Measurements from ENCODE around the gene ISOC2.

ISOC2 gene

DNA sequence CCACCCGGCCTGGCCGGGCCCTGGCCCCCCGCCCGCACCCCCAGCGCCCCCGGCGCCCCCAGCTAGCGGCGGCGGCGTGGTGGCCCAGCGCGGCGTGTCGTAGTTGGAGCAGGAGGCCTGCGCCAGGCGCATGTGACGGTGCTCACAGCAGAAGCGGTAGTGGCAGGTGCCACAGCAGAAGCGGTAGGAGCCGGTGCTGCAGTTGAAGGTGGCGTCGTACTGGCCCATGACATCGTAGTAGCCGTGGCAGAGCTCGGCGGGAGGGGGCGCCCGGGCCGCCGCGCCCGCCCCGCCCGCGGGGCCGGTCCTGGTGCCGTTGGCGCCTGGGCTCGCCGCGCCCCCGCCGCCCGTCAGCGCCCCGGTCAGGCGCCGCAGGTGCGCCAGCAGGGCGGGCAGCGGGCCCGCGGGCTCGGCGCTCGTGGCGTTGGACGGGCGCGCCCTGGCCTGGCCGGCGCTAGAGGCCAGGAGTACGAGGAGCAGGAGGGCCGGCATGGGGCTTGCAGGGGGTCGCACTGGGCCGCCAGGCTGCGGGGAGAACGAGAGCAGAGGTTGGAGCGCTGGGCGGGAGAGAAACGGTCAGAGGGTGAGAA lies 19.0 kb downstream of the ISOC2 start:
- Histone ChIP-seq H3K9me3 (ENCODE audit: insufficient read depth, low read depth, low read length) (no peaks in the 10 kb centered on the region), H3K9ac (ENCODE audit: low read depth, low read length) (no peak overlapping the region), H3K4me3 (ENCODE audit: low read length) (peak overlapping the region; percentile 22; the same call in 1 of the 2 replicates), H3K4me1 (ENCODE audit: insufficient read depth, low read length) (peaks cover 5% of the 10 kb centered on the region; the same call in 1 of the 2 replicates), H3K27me3 (ENCODE audit: insufficient read depth, low read length) (peaks cover 95% of the 10 kb centered on the region), H3K27ac (ENCODE audit: low read depth, low read length) (no peak overlapping the region), H3K36me3 (ENCODE audit: insufficient read depth, low read length) (no peaks in the 10 kb centered on the region)
- WGBS = 2% methylated on average over 72 of the region's 72 CpGs

DNA sequence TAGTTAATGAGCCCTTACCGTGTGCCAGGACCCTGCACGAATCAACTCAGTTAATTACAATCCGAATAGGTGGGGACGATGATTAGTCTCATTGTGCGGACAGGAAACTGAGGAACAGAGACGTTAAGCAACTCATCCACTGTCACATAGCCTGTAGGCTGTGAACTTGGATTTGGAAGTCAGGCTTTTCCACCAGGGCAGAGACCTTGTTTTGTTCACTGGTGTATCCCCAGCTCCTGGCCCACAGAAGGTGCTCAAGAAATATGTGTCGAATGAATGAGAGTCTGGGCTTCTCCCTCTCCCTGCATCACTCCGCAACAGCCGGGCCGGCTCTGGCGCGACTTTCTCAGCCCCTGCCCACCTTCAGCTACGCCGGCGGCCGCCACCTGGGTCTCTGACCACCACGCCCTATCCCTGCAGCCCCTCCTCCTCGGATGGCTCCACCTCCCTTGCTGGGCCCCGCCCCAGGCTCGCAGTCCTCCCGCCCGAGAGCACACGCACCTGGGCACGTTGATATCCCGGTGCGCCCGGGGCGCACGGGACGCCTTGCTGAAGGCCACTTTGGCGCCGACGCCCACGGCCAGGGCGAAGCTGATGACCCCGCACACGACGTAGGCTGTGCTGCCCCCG lies 19.6 kb downstream of the ISOC2 start:
- H3K27ac ChIP-seq (ENCODE audit: low read depth, low read length) = no peak overlapping the region
- no peak overlapping the region for H3K9ac ChIP-seq (ENCODE audit: low read depth, low read length)
- peaks cover 88% of the 10 kb centered on the region for H3K27me3 ChIP-seq (ENCODE audit: insufficient read depth, low read length)
- H3K9me3 ChIP-seq (ENCODE audit: insufficient read depth, low read depth, low read length) = no peaks in the 10 kb centered on the region
- H3K36me3 ChIP-seq (ENCODE audit: insufficient read depth, low read length) = no peaks in the 10 kb centered on the region
- 3% methylated on average over 39 of the region's 39 CpGs for WGBS
- peaks cover 5% of the 10 kb centered on the region; the same call in 1 of the 2 replicates for H3K4me1 ChIP-seq (ENCODE audit: insufficient read depth, low read length)
- peak overlapping the region; percentile 62 for H3K4me3 ChIP-seq (ENCODE audit: low read length)

DNA sequence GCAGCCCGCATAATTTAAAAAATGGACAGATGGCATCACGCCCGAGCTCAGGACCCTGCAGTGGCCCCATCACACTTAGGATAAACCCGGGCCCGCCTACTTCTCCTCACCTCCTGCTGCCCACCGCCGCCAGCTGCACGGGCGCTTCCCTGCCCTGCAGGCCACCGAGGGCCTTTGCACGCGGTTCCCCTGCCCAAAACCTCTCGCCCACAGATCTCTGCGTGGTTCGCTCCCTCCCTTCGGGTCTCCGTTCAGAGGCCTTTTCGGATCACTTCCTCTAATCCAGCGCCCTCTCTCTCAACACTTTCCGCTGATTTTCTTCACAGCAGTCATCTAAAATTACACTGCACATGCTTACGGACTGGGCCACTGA lies 20.1 kb downstream of the ISOC2 start:
- H3K4me1 ChIP-seq (ENCODE audit: insufficient read depth, low read length) = peaks cover 5% of the 10 kb centered on the region; the same call in 1 of the 2 replicates
- no peak overlapping the region for H3K27ac ChIP-seq (ENCODE audit: low read depth, low read length)
- no peak overlapping the region for H3K9ac ChIP-seq (ENCODE audit: low read depth, low read length)
- peak overlapping the region; percentile 62 for H3K4me3 ChIP-seq (ENCODE audit: low read length)
- H3K9me3 ChIP-seq (ENCODE audit: insufficient read depth, low read depth, low read length) = no peaks in the 10 kb centered on the region
- H3K27me3 ChIP-seq (ENCODE audit: insufficient read depth, low read length) = peaks cover 83% of the 10 kb centered on the region
- WGBS = 10% methylated on average over 21 of the region's 21 CpGs
- H3K36me3 ChIP-seq (ENCODE audit: insufficient read depth, low read length) = no peaks in the 10 kb centered on the region

DNA sequence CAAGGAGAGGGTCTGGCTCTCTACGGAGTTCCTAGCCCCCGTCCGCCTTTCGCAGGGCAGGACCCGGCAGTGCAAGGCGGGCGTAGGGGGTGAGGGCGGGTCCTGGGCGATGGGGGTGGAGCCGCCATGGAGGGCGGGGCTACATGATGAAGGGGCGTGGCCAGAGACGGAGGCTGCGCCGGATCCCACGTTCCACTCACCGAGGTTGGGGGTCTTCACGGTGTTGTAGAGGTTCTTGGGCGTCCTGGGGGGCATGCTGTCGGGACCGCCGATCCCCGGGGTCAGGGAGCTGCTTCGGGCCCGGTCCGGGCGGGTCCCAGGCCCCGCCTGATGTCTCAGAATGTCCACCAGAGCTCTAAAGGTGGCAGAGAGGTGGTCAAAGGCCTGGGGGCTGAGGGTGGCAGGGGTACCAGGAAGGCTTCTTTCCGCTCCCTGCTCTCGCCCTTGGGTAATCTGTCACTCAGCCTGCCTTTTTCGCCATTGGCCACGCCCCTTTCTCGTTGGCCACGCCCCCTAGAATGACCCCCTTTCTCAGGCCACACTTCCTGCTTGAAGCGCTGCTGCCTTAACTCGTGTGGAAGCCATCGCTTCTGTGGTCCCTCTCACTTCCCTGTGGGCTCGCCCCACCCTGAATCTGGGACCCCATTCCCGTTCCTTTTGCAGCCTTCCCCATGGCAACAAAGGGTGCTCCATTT lies 20.9 kb downstream of the ISOC2 start:
- Histone ChIP-seq H3K9me3 (ENCODE audit: insufficient read depth, low read depth, low read length) (no peaks in the 10 kb centered on the region), H3K27me3 (ENCODE audit: insufficient read depth, low read length) (peaks cover 76% of the 10 kb centered on the region), H3K36me3 (ENCODE audit: insufficient read depth, low read length) (no peaks in the 10 kb centered on the region), H3K4me3 (ENCODE audit: low read length) (peak overlapping the region; percentile 62), H3K9ac (ENCODE audit: low read depth, low read length) (no peak overlapping the region), H3K4me1 (ENCODE audit: insufficient read depth, low read length) (peaks cover 5% of the 10 kb centered on the region; the same call in 1 of the 2 replicates), H3K27ac (ENCODE audit: low read depth, low read length) (no peak overlapping the region; the same call in 1 of the 2 replicates)
- 13% methylated on average over 39 of the region's 39 CpGs for WGBS

DNA sequence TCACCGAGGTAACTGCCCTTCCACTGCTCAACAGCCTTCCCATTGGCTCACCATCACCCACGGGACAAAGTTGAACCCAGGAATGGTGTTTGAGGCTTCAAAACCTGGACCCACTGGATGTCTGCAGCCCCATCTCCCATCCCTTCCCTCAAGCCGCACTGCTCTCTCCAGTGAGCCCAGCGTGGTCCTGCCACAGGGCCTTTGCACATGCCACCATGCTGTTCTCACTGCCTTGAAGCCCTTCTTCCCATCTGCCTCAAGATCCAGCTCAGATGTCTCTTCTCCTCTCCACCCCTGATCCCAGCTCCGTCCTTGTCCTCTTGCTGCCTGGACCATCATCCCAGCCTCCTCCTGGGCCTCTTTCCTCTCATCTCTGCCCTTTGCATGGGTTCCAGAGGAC lies 22.4 kb downstream of the ISOC2 start:
- Histone ChIP-seq H3K36me3 (ENCODE audit: insufficient read depth, low read length) (no peaks in the 10 kb centered on the region), H3K9me3 (ENCODE audit: insufficient read depth, low read depth, low read length) (no peaks in the 10 kb centered on the region), H3K27me3 (ENCODE audit: insufficient read depth, low read length) (peaks cover 61% of the 10 kb centered on the region), H3K4me1 (ENCODE audit: insufficient read depth, low read length) (peaks cover 5% of the 10 kb centered on the region; the same call in 1 of the 2 replicates), H3K27ac (ENCODE audit: low read depth, low read length) (no peak overlapping the region), H3K4me3 (ENCODE audit: low read length) (no peak overlapping the region), H3K9ac (ENCODE audit: low read depth, low read length) (no peak overlapping the region)
- WGBS = 76% methylated on average over 5 of the region's 5 CpGs

DNA sequence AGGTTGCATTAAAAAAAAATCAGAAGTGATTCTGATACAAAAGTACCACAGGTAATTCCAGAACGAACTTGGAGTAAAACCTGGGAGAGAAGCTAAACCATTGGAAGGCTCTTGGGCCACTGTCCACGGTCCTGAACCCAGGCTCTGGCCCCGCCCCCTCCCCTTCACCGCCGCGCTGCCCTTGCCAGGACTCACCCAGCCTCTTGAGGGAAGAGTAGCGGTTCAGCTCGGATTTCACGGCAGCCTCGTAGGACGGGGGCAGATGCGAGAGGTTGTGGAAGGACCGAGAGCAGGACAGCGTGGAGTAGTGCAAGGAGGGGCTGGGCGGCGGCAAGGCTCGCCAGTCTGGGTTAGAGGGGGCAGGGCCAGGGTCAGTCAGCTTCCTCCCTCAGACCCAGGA lies 24.0 kb downstream of the ISOC2 start:
- Histone ChIP-seq H3K4me1 (ENCODE audit: insufficient read depth, low read length) (peaks cover 5% of the 10 kb centered on the region; the same call in 1 of the 2 replicates), H3K27ac (ENCODE audit: low read depth, low read length) (no peak overlapping the region), H3K9ac (ENCODE audit: low read depth, low read length) (no peak overlapping the region), H3K4me3 (ENCODE audit: low read length) (no peak overlapping the region), H3K36me3 (ENCODE audit: insufficient read depth, low read length) (no peaks in the 10 kb centered on the region), H3K9me3 (ENCODE audit: insufficient read depth, low read depth, low read length) (no peaks in the 10 kb centered on the region), H3K27me3 (ENCODE audit: insufficient read depth, low read length) (peaks cover 47% of the 10 kb centered on the region)
- 2% methylated on average over 17 of the region's 17 CpGs for WGBS

DNA sequence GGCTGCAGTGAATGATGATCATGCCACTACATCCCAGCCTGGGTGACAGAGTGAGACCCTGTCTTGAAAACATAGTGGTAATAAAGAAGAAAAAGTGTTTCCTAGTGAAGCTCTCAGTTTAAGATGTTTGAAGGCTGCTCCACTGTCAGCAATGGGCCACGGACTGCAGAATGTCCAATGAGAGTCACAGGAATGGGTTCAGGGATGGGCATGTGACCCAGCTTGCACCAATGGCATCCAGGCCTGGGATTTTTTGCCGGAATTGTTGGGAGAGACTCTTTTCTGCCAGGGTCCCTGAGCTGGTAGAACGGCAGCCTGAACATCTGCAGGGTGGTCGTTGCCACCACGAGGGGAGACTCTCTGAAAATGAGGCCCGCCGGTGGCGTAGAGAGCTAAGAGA lies 24.6 kb downstream of the ISOC2 start:
- H3K36me3 ChIP-seq (ENCODE audit: insufficient read depth, low read length) = no peaks in the 10 kb centered on the region

DNA sequence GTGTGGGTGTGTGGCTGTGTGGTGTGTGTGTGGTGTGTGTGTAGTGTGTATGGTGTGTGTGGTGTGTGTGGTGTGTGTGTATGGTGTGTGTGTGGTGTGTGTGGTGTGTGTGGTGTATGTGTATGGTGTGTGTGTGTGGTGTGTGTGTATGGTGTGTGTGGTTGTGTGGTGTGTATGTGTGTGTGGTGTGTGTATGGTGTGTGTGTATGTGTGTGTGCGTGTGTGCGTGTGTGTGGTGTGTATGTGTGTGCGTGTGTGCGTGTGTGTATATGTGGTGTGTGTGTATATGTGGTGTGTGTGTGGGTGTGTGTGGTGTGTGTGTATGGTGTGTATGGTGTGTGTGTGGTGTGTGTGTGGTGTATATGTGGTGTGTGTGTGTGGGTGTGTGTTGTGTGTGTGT lies 26.4 kb downstream of the ISOC2 start:
- H3K27ac ChIP-seq (ENCODE audit: low read depth, low read length) = no peak overlapping the region
- no peak overlapping the region for H3K4me3 ChIP-seq (ENCODE audit: low read length)
- H3K36me3 ChIP-seq (ENCODE audit: insufficient read depth, low read length) = no peaks in the 10 kb centered on the region
- no peak overlapping the region for H3K9ac ChIP-seq (ENCODE audit: low read depth, low read length)
- WGBS = 92% methylated on average over 4 of the region's 4 CpGs
- no peaks in the 10 kb centered on the region for H3K9me3 ChIP-seq (ENCODE audit: insufficient read depth, low read depth, low read length)
- H3K27me3 ChIP-seq (ENCODE audit: insufficient read depth, low read length) = peaks cover 23% of the 10 kb centered on the region
- H3K4me1 ChIP-seq (ENCODE audit: insufficient read depth, low read length) = no peaks in the 10 kb centered on the region

More for the DNA sequence above, 24.6 kb downstream of the ISOC2 start:
- H3K4me1 ChIP-seq (ENCODE audit: insufficient read depth, low read length) = peaks cover 5% of the 10 kb centered on the region; the same call in 1 of the 2 replicates
- no peak overlapping the region for H3K4me3 ChIP-seq (ENCODE audit: low read length)
- no peak overlapping the region for H3K9ac ChIP-seq (ENCODE audit: low read depth, low read length)
- H3K27me3 ChIP-seq (ENCODE audit: insufficient read depth, low read length) = peaks cover 42% of the 10 kb centered on the region
- H3K9me3 ChIP-seq (ENCODE audit: insufficient read depth, low read depth, low read length) = no peaks in the 10 kb centered on the region
- H3K27ac ChIP-seq (ENCODE audit: low read depth, low read length) = no peak overlapping the region
- 37% methylated on average over 8 of the region's 8 CpGs for WGBS

DNA sequence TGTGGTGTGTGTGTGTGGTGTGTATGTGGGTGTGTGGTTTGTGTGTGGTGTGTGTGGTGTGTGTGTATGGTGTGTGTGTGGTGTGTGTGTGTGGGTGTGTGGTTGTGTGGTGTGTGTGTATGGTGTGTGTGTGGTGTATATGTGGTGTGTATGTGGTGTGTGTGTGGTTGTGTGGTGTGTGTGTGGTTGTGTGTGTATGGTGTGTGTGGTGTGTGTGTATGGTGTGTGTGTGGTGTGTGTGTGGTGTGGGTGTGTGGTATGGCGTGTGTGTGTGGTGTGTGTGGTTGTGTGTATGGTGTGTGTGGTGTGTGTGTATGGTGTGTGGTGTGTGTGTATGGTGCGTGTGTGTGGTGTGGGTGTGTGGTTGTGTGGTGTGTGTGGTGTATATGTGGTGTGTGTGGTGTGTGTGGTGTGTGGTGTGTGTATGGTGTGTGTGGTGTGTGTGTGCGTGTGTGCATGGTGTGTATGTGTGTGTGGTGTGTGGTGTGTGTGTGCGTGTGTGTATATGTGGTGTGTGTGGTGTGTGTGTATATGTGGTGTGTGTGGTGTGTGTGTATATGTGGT lies 27.0 kb downstream of the ISOC2 start:
- WGBS = 86% methylated on average over 4 of the region's 4 CpGs
- no peak overlapping the region for H3K4me3 ChIP-seq (ENCODE audit: low read length)
- no peaks in the 10 kb centered on the region for H3K4me1 ChIP-seq (ENCODE audit: insufficient read depth, low read length)
- no peaks in the 10 kb centered on the region for H3K36me3 ChIP-seq (ENCODE audit: insufficient read depth, low read length)
- H3K9me3 ChIP-seq (ENCODE audit: insufficient read depth, low read depth, low read length) = no peaks in the 10 kb centered on the region
- peaks cover 18% of the 10 kb centered on the region for H3K27me3 ChIP-seq (ENCODE audit: insufficient read depth, low read length)
- no peak overlapping the region for H3K9ac ChIP-seq (ENCODE audit: low read depth, low read length)
- H3K27ac ChIP-seq (ENCODE audit: low read depth, low read length) = no peak overlapping the region

DNA sequence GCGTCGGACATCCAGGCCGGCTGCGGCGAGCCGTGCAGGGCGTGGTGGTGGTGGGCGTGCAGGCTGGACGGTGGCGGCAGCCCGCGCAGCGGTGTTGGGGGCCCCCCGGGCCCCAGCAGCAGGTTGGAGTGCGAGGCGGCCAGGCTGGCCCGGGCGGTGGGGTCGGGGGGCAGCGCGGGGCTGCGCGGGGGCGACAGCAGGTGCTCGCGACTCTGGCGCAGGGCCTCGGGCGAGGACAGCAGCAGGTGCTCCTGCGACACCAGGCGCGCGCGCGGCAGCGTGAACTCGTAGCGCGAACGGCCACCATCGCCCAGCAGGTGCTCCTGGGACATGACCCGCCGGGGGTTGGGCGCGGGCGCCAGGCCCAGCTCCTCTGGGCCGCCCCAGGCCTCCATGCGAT lies 28.1 kb downstream of the ISOC2 start:
- Histone ChIP-seq H3K9me3 (ENCODE audit: insufficient read depth, low read depth, low read length) (no peaks in the 10 kb centered on the region), H3K4me3 (ENCODE audit: low read length) (no peak overlapping the region), H3K4me1 (ENCODE audit: insufficient read depth, low read length) (no peaks in the 10 kb centered on the region), H3K27me3 (ENCODE audit: insufficient read depth, low read length) (peaks cover 6% of the 10 kb centered on the region), H3K9ac (ENCODE audit: low read depth, low read length) (no peak overlapping the region), H3K27ac (ENCODE audit: low read depth, low read length) (no peak overlapping the region), H3K36me3 (ENCODE audit: insufficient read depth, low read length) (no peaks in the 10 kb centered on the region)
- WGBS = 66% methylated on average over 48 of the region's 48 CpGs

Data from HUES64 (cell line).